SK-N-SH (cell line): ENCODE results near the gene PRKCB. TPM values are rescaled to one million over a fixed set of nuclear protein-coding genes. Genes with fewer than 3 reads are reported as not detected.

ENCODE experiments used
- CTCF ChIA-PET: fragments of 300-600, 350-600 bp; formaldehyde crosslinking; extraction: SDS; loops from one replicate; lab custom pipeline; 2021; lab: Yijun Ruan, JAX
- POLR2A ChIA-PET: fragments of 350-600 bp; sonication (Branson Sonifier 250); formaldehyde crosslinking; extraction: SDS; loops from one replicate; lab custom pipeline; 2020; ENCODE audit warnings: antibody characterized with exemption, inconsistent platforms; lab: Yijun Ruan, JAX
- DNase-seq: peaks from one replicate; pipeline ENCODE4 v3.0.0; 2012
- H2AFZ ChIP-seq: fragments of 200-600 bp; sonication (generic); 2 replicates; pipeline ENCODE4 v1.8.1; 2016; ENCODE audit warnings: antibody characterized with exemption, mild to moderate bottlenecking, low read depth
- H3F3A ChIP-seq: fragments of 200-600 bp; sonication (generic); replicated peaks from 2 replicates; pipeline ENCODE3; 2016; ENCODE audit warnings: antibody characterized with exemption, mild to moderate bottlenecking; ENCODE audit not compliant: insufficient read depth
- H3K27ac ChIP-seq, 2 experiments: fragments of 200-500 bp in 1 of 2; fragments of 200-600 bp in 1 of 2; sonication (Bioruptor generic) in 1 of 2; sonication (generic), shearing (Covaris generic) in 1 of 2; 2 replicates each; pipeline versions ENCODE4 v1.5.1 to v1.6.1; 2014 to 2016; ENCODE audit warnings: low read depth in 2 of 2, inconsistent platforms in 1 of 2, low read length in 1 of 2, mild to moderate bottlenecking in 1 of 2, mixed read lengths in 1 of 2
- H3K27me3 ChIP-seq: fragments of 200-600 bp; sonication (generic), shearing (Covaris generic); 2 replicates; pipeline ENCODE4 v1.6.1; 2016; ENCODE audit warnings: mixed run types; ENCODE audit not compliant: insufficient read depth
- H3K36me3 ChIP-seq, 2 experiments: fragments of 200-500 bp in 1 of 2; fragments of 200-600 bp in 1 of 2; sonication (Bioruptor generic) in 1 of 2; sonication (generic) in 1 of 2; replicated peaks in 1 of 2; 2 replicates each; pipeline versions ENCODE3 to v1.5.1; 2014 to 2016; ENCODE audit warnings: low read length in 1 of 2, mild to moderate bottlenecking in 1 of 2; ENCODE audit not compliant: insufficient read depth in 2 of 2, control insufficient read depth in 1 of 2
- H3K4me1 ChIP-seq, 2 experiments: fragments of 200-500 bp in 1 of 2; fragments of 200-600 bp in 1 of 2; sonication (Bioruptor generic) in 1 of 2; sonication (generic), shearing (Covaris generic) in 1 of 2; 2 replicates each; pipeline versions ENCODE4 v1.5.1 to v1.6.1; 2014 to 2016; ENCODE audit warnings: low read depth in 1 of 2, low read length in 1 of 2, mixed run types in 1 of 2; ENCODE audit not compliant: insufficient read depth in 2 of 2, control insufficient read depth in 1 of 2
- H3K4me2 ChIP-seq: fragments of 200-600 bp; sonication (generic), shearing (Covaris generic); 2 replicates; pipeline ENCODE4 v1.6.1; 2017; ENCODE audit warnings: mixed run types
- H3K4me3 ChIP-seq, 2 experiments: fragments of 200-500 bp in 1 of 2; fragments of 200-600 bp in 1 of 2; sonication (Bioruptor generic) in 1 of 2; sonication (generic), shearing (Covaris generic) in 1 of 2; 2 replicates each; pipeline versions ENCODE4 v1.5.1 to v1.8.1; 2014 to 2016; ENCODE audit warnings: low read depth in 2 of 2, inconsistent platforms in 1 of 2, low read length in 1 of 2, mild to moderate bottlenecking in 1 of 2, mixed read lengths in 1 of 2, moderate library complexity in 1 of 2
- H3K79me2 ChIP-seq: fragments of 200-600 bp; sonication (generic); 2 replicates; pipeline ENCODE4 v1.8.1; 2017; ENCODE audit warnings: mild to moderate bottlenecking; ENCODE audit not compliant: insufficient read depth
- H3K9ac ChIP-seq: fragments of 200-600 bp; sonication (generic); 2 replicates; pipeline ENCODE4 v1.6.1; 2017; ENCODE audit warnings: mixed run types
- H3K9me2 ChIP-seq: fragments of 200-600 bp; sonication (generic); 2 replicates; pipeline ENCODE4 v1.6.1; 2017; ENCODE audit warnings: mixed run types
- H3K9me3 ChIP-seq: fragments of 200-600 bp; sonication (generic); 2 replicates; pipeline ENCODE4 v1.6.1; 2017; ENCODE audit warnings: mixed run types, mild to moderate bottlenecking, moderate library complexity
- H4K20me1 ChIP-seq: fragments of 200-600 bp; sonication (generic); 2 replicates; pipeline ENCODE4 v1.6.1; 2017; ENCODE audit warnings: mild to moderate bottlenecking, mixed run types; ENCODE audit not compliant: insufficient read depth
- CHD2 ChIP-seq: fragments of 150-350 bp; IDR thresholded peaks from 2 replicates; pipeline ENCODE4 v1.6.1; 2018; ENCODE audit warnings: low read length; ENCODE audit not compliant: partially characterized antibody
- EP300 ChIP-seq, 2 experiments: IDR thresholded peaks; 2 replicates each; pipeline versions ENCODE4 v1.4.0 to v1.6.1; 2012; ENCODE audit warnings: borderline replicate concordance in 1 of 2, low read depth in 1 of 2, low read length in 1 of 2
- FOXJ3 ChIP-seq: sonication (generic); formaldehyde crosslinking; IDR thresholded peaks from 2 replicates; pipeline ENCODE4 v1.5.1; 2020; ENCODE audit warnings: mild to moderate bottlenecking, missing genetic modification reagents
- JUND ChIP-seq: IDR thresholded peaks from 2 replicates; pipeline ENCODE4 v1.4.0; 2012
- MXI1 ChIP-seq: IDR thresholded peaks from 2 replicates; pipeline ENCODE4 v1.6.1; 2012; ENCODE audit warnings: mild to moderate bottlenecking, low read depth, low read length, improper control_type of control experiment
- NRF1 ChIP-seq: IDR thresholded peaks from 2 replicates; pipeline ENCODE4 v1.6.1; 2012; ENCODE audit warnings: low read depth, mild to moderate bottlenecking, low read length
- RAD21 ChIP-seq: IDR thresholded peaks from 2 replicates; pipeline ENCODE4 v1.6.1; 2012; ENCODE audit warnings: mild to moderate bottlenecking, low read length
- RCOR1 ChIP-seq: fragments of 150-350 bp; IDR thresholded peaks from 2 replicates; pipeline ENCODE4 v1.6.1; 2017; ENCODE audit warnings: antibody characterized with exemption, low read length
- RFX5 ChIP-seq: IDR thresholded peaks from 2 replicates; pipeline ENCODE4 v1.6.1; 2012; ENCODE audit warnings: mild to moderate bottlenecking, improper control_type of control experiment, low read length
- RXRA ChIP-seq: IDR thresholded peaks from 2 replicates; pipeline ENCODE4 v1.4.0; 2012; ENCODE audit warnings: low read depth, mild to moderate bottlenecking, borderline replicate concordance
- SIN3A ChIP-seq: IDR thresholded peaks from 2 replicates; pipeline ENCODE4 v1.6.1; 2012; ENCODE audit warnings: low read depth, mild to moderate bottlenecking, low read length, moderate library complexity, borderline replicate concordance
- SMC3 ChIP-seq: IDR thresholded peaks from 2 replicates; pipeline ENCODE4 v1.6.1; 2012; ENCODE audit warnings: low read depth, low read length, improper control_type of control experiment
- WGBS: methylation state at CpG from one replicate; pipeline ENCODE4 v1.1.6; 2017; ENCODE audit warnings: low lambda C conversion rate; 5-methylcytosine and 5-hydroxymethylcytosine counted together
- polyA plus RNA-seq, 3 experiments: library from polyadenylated mRNA; depleted of rRNA; stranded (reverse); fragments of >200 nt; gene quantifications; 2 replicates each; pipeline ENCODE4 v1.2.3, GENCODE V29; 2012
- TF ChIP-seq, protein P1 (sequence below): IDR thresholded peaks from 2 replicates; pipeline ENCODE4 v1.4.0; 2012; ENCODE audit warnings: low read depth, borderline replicate concordance
- TF ChIP-seq, protein P2 (sequence below): fragments of 150-350 bp; IDR thresholded peaks from 2 replicates; pipeline ENCODE4 v1.6.1; 2017; ENCODE audit warnings: antibody characterized with exemption, low read length, low read depth, borderline replicate concordance
- TF ChIP-seq, protein P3 (sequence below): IDR thresholded peaks from 2 replicates; pipeline ENCODE4 v1.4.0; 2012; ENCODE audit warnings: low read depth
- TF ChIP-seq, protein P4 (sequence below): IDR thresholded peaks from 2 replicates; pipeline ENCODE4; 2012

The PRKCB gene
- polyA plus RNA-seq, 1 of the 3 experiments (the other 2 are of a cell fraction), result 0.12 TPM

DNA sequence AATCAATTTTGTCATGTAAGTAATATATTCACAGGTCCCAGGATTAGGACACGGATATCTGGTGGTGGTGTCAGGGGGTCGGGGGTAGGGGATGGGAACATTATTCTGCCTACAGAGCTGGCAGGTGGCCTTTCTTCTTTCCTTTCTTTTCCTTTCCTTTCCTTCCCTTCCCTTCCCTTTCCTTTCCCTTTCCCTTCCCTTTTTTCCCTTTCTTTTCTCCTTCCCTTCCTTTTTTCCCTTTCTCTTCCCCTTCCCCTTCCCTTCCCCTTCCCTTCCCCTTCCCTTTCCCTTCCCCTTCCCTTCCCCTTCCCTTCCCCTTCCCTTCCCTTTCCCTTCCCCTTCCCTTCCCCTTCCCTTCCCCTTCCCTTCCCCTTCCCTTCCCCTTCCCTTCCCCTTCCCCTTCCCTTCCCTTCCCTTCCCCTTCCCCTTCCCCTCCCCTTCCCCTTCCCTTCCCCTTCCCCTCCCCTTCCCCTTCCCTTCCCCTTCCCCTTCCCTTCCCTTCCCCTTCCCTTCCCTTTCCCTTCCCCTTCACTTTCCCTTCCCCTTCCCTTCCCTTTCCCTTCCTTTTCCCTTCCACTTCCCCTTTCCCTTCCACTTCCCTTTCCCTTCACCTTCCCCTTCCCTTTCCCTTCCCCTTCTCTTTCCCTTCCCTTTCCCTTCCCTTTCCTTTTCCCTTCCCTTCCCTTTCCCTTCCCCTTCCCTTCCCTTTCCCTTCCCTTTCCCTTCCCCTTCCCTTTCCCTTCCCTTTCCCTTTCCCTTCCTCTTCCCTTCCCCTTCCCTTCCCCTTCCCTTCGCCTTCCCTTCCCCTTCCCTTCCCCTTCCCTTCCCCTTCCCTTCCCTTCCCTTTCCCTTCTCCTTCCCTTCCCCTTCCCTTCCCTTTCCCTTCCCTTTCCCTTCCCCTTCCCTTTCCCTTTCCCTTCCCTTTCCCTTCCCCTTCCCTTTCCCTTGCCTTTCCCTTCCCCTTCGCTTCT is 145.9 kb downstream of the PRKCB start:
- Histone ChIP-seq H3K9me3 (no peaks in the 10 kb centered on the region), H3K9ac (no peak overlapping the region), H3F3A (no peaks in the 10 kb centered on the region), H2AFZ (no peak overlapping the region), H3K27ac (no peak overlapping the region), H3K36me3 (no peaks in the 10 kb centered on the region), H3K27me3 (no peaks in the 10 kb centered on the region), H3K9me2 (no peaks in the 10 kb centered on the region), H3K4me1 (no peaks in the 10 kb centered on the region), H3K79me2 (no peaks in the 10 kb centered on the region), H3K4me2 (no peak overlapping the region), H4K20me1 (no peaks in the 10 kb centered on the region), H3K4me3 (no peak overlapping the region)
- CTCF ChIA-PET, result no interaction called here
- no peak for DNase-seq
- WGBS, result 9% methylated on average over 4 of the region's 4 CpGs
- TF ChIP-seq RAD21 (no peak), MXI1 (no peak)
- TF ChIP-seq, protein P1, sequence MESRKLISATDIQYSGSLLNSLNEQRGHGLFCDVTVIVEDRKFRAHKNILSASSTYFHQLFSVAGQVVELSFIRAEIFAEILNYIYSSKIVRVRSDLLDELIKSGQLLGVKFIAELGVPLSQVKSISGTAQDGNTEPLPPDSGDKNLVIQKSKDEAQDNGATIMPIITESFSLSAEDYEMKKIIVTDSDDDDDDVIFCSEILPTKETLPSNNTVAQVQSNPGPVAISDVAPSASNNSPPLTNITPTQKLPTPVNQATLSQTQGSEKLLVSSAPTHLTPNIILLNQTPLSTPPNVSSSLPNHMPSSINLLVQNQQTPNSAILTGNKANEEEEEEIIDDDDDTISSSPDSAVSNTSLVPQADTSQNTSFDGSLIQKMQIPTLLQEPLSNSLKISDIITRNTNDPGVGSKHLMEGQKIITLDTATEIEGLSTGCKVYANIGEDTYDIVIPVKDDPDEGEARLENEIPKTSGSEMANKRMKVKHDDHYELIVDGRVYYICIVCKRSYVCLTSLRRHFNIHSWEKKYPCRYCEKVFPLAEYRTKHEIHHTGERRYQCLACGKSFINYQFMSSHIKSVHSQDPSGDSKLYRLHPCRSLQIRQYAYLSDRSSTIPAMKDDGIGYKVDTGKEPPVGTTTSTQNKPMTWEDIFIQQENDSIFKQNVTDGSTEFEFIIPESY, result no peak
- POLR2A ChIA-PET, result no interaction called here

DNA sequence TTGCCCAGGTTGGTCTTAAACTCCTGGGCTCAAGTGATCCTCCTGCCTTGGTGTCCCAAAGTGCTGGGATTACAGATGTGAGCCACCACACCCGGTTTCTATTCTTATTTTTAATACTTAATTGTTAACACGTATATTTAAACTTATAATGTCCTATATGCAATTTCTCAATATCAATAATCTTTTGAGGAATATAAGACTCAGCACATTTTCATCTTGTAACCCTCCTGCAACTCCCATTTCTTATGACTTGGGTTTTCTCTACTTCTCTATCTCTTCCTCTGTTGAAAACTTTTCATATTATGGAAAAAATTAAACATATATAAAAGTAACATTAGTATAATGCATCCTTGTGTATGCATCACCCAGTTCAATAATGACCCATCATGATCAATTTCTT is 150.7 kb downstream of the PRKCB start:
- CTCF ChIA-PET, result no interaction called here
- H3F3A ChIP-seq, result no peaks in the 10 kb centered on the region
- TF ChIP-seq RXRA (no peak), RFX5 (no peak), EP300 (IDR thresholded peaks at IDR 0.05; ENCODE audit: borderline replicate concordance in 1 of 2, low read depth in 1 of 2, low read length in 1 of 2) (no peak), CHD2 (no peak), NRF1 (no peak), FOXJ3 (CRISPR knock-in tag) (no peak), SIN3A (no peak), RAD21 (no peak), RCOR1 (no peak), JUND (no peak), SMC3 (no peak)
- TF ChIP-seq, protein P1, result no peak
- TF ChIP-seq, protein P2, sequence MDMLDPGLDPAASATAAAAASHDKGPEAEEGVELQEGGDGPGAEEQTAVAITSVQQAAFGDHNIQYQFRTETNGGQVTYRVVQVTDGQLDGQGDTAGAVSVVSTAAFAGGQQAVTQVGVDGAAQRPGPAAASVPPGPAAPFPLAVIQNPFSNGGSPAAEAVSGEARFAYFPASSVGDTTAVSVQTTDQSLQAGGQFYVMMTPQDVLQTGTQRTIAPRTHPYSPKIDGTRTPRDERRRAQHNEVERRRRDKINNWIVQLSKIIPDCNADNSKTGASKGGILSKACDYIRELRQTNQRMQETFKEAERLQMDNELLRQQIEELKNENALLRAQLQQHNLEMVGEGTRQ, result no peak
- TF ChIP-seq, protein P3, sequence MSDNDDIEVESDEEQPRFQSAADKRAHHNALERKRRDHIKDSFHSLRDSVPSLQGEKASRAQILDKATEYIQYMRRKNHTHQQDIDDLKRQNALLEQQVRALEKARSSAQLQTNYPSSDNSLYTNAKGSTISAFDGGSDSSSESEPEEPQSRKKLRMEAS, result no peak
- TF ChIP-seq, protein P4, sequence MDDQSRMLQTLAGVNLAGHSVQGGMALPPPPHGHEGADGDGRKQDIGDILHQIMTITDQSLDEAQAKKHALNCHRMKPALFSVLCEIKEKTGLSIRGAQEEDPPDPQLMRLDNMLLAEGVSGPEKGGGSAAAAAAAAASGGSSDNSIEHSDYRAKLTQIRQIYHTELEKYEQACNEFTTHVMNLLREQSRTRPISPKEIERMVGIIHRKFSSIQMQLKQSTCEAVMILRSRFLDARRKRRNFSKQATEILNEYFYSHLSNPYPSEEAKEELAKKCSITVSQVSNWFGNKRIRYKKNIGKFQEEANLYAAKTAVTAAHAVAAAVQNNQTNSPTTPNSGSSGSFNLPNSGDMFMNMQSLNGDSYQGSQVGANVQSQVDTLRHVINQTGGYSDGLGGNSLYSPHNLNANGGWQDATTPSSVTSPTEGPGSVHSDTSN, result no peak

More for the DNA sequence above, 150.7 kb downstream of the PRKCB start:
- H3K4me2 ChIP-seq, result no peak overlapping the region
- no peaks in the 10 kb centered on the region for H3K27me3 ChIP-seq
- no peak overlapping the region for H2AFZ ChIP-seq
- 7% methylated on average over 2 of the region's 2 CpGs for WGBS
- H3K79me2 ChIP-seq, result no peaks in the 10 kb centered on the region
- no peak overlapping the region for H3K4me3 ChIP-seq
- no peaks in the 10 kb centered on the region for H3K36me3 ChIP-seq
- POLR2A ChIA-PET, result no interaction called here
- H3K4me1 ChIP-seq, result no peaks in the 10 kb centered on the region
- H3K9me3 ChIP-seq, result no peaks in the 10 kb centered on the region
- no peak overlapping the region for H3K27ac ChIP-seq
- no peak for DNase-seq
- no peaks in the 10 kb centered on the region for H4K20me1 ChIP-seq
- no peak overlapping the region for H3K9ac ChIP-seq
- no peaks in the 10 kb centered on the region for H3K9me2 ChIP-seq
